GM19193 (cell line): ENCODE measurements around the gene CFAP61.

Source experiments
- POLR2A ChIP-seq: IDR thresholded peaks from 4 replicates; pipeline ENCODE4 v1.6.1; 2011; ENCODE audit not compliant: insufficient read depth, insufficient read length; ENCODE audit errors: extremely low read depth

The CFAP61 gene

GRCh38 chr20:20275636-20276035, 223.3 kb downstream of the CFAP61 start:
- no peak for TF ChIP-seq POLR2A

GRCh38 chr20:20276811-20277530, 224.6 kb downstream of the CFAP61 start:
- no peak for TF ChIP-seq POLR2A

GRCh38 chr20:20277894-20278335, 225.6 kb downstream of the CFAP61 start:
- no peak for TF ChIP-seq POLR2A

- TF ChIP-seq POLR2A, result no peak
Measured at GRCh38 chr20:20286061-20286460, 233.7 kb downstream of the CFAP61 start.

GRCh38 chr20:20289331-20289730, 237.0 kb downstream of the CFAP61 start:
- no peak for TF ChIP-seq POLR2A

- no peak for TF ChIP-seq POLR2A
Measured at GRCh38 chr20:20292472-20292871, 240.1 kb downstream of the CFAP61 start.

- TF ChIP-seq POLR2A, result no peak
Measured at GRCh38 chr20:20293141-20293540, 240.8 kb downstream of the CFAP61 start.

GRCh38 chr20:20293691-20294385, 241.5 kb downstream of the CFAP61 start:
- TF ChIP-seq POLR2A, result no peak

GRCh38 chr20:20295621-20296498, 243.5 kb downstream of the CFAP61 start:
- TF ChIP-seq POLR2A, result no peak

GRCh38 chr20:20297181-20297580, 244.8 kb downstream of the CFAP61 start:
- TF ChIP-seq POLR2A, result no peak

- TF ChIP-seq POLR2A, result no peak
Measured at GRCh38 chr20:20297752-20298151, 245.4 kb downstream of the CFAP61 start.

GRCh38 chr20:20299904-20300303, 247.6 kb downstream of the CFAP61 start:
- no peak for TF ChIP-seq POLR2A

GRCh38 chr20:20303320-20303719, 251.0 kb downstream of the CFAP61 start:
- no peak for TF ChIP-seq POLR2A

GRCh38 chr20:20303742-20304141, 251.4 kb downstream of the CFAP61 start:
- TF ChIP-seq POLR2A, result no peak

GRCh38 chr20:20304942-20305341, 252.6 kb downstream of the CFAP61 start:
- TF ChIP-seq POLR2A, result no peak
